NCI-H2107 treated with DMSO at 0.1 percent for 48 hours (cell line): Measurements from ENCODE around the gene LASP1.
"Not testable (repeated sequence)": the region's sequence is repeated elsewhere in the genome, so short reads cannot be mapped to it uniquely, and the experiment has no call there.

Experiments used
- DNase-seq: peaks from one replicate; lab custom pipeline; 2025; ENCODE audit not compliant: unreplicated experiment; lab: John Stamatoyannopoulos, UW

LASP1 gene

GRCh38 chr17:38925263-38925995 lies 55.6 kb downstream of the LASP1 start, which contains the start of gene LASP1NB:
Gene LASP1NB, plus strand, starts transcription at chr17:38925614.
- DNase-seq = no peak

- DNase-seq = no peak
Observed at GRCh38 chr17:38926293-38927070, 56.6 kb downstream of the LASP1 start.

GRCh38 chr17:38930782-38931181 lies 60.9 kb downstream of the LASP1 start:
- DNase-seq = not testable (repeated sequence)

GRCh38 chr17:38933962-38934361 lies 64.1 kb downstream of the LASP1 start:
- DNase-seq = not testable (repeated sequence)

- DNase-seq = no peak
Observed at GRCh38 chr17:38939987-38940386, 70.1 kb downstream of the LASP1 start.

GRCh38 chr17:38940404-38940803 lies 70.5 kb downstream of the LASP1 start:
- no peak for DNase-seq

GRCh38 chr17:38942696-38943334 lies 73.0 kb downstream of the LASP1 start:
- DNase-seq = no peak

- DNase-seq = no peak
Observed at GRCh38 chr17:38943607-38944006, 73.7 kb downstream of the LASP1 start.

- DNase-seq = no peak
Observed at GRCh38 chr17:38947189-38947588, 77.3 kb downstream of the LASP1 start.

GRCh38 chr17:38953800-38954199 lies 83.9 kb downstream of the LASP1 start:
- DNase-seq = not testable (repeated sequence)

- DNase-seq = no peak
Observed at GRCh38 chr17:38958326-38958725, 88.5 kb downstream of the LASP1 start.

GRCh38 chr17:38958756-38959155 lies 88.9 kb downstream of the LASP1 start:
- DNase-seq = no peak

- DNase-seq = no peak
Observed at GRCh38 chr17:38959508-38959907, 89.7 kb downstream of the LASP1 start.

GRCh38 chr17:38960402-38960801 lies 90.5 kb downstream of the LASP1 start:
- DNase-seq = no peak

GRCh38 chr17:38961413-38961812 lies 91.6 kb downstream of the LASP1 start:
- DNase-seq = no peak

- no peak for DNase-seq
Observed at GRCh38 chr17:38967290-38967738, 97.5 kb downstream of the LASP1 start, which contains the start of gene FBXO47. Gene FBXO47, minus strand, starts transcription at chr17:38967403. Its CDS starts 4,378 bp downstream, at chr17:38963025.

GRCh38 chr17:38969281-38969680 lies 99.4 kb downstream of the LASP1 start:
- DNase-seq = no peak

- no peak for DNase-seq
Observed at GRCh38 chr17:38970128-38970527, 100.3 kb downstream of the LASP1 start.

- DNase-seq = peak; percentile 23
Observed at GRCh38 chr17:38970804-38971203, 100.9 kb downstream of the LASP1 start.
